Gastrocnemius medialis (tissue), 4 donors: ENCODE measurements around the gene ADCY2. TPM values are rescaled to one million over a fixed set of nuclear protein-coding genes. Genes with fewer than 3 reads are reported as not detected.
A peak's percentile ranks its signal among the peaks of the same experiment; 100 is the strongest.

Experiments
- ATAC-seq, 2 donors: fragments of 150-250 bp; one replicate each; pipeline ENCODE4 v1.9.1; 2016
- DNase-seq, 2 donors: peaks; one replicate each; pipeline ENCODE4 v3.0.0-alpha.2; 2019
- H3K27ac ChIP-seq, 4 donors: fragments of 200-600 bp; sonication (generic); 1 replicate in 1 of 4; 2 replicates in 3 of 4; pipeline ENCODE4 v1.5.1; 2016 to 2018; ENCODE audit warnings: mild to moderate bottlenecking in 2 of 4, moderate library complexity in 1 of 4
- H3K27me3 ChIP-seq, 3 donors: fragments of 200-600 bp; sonication (generic) in 2 of 3; 1 replicate in 1 of 3; 2 replicates in 2 of 3; pipeline versions ENCODE4 v1.5.1 to v1.6.0; 2016 to 2019; ENCODE audit warnings: mild to moderate bottlenecking in 1 of 3, moderate library complexity in 1 of 3
- H3K36me3 ChIP-seq, 2 donors: fragments of 200-600 bp; sonication (generic) in 1 of 2; one replicate each; pipeline ENCODE4 v1.5.1; 2017 to 2018
- H3K4me1 ChIP-seq, 2 donors: fragments of 200-600 bp; sonication (generic) in 1 of 2; one replicate each; pipeline ENCODE4 v1.5.1; 2016 to 2017; ENCODE audit warnings: mild to moderate bottlenecking in 2 of 2
- H3K4me3 ChIP-seq, 4 donors: fragments of 200-600 bp; sonication (generic) in 3 of 4; 1 replicate in 1 of 4; 2 replicates in 3 of 4; pipeline ENCODE4 v1.5.1; 2016 to 2019; ENCODE audit warnings: mild to moderate bottlenecking in 2 of 4
- H3K9me3 ChIP-seq, 3 donors: fragments of 200-600 bp; sonication (generic) in 2 of 3; 1 replicate in 1 of 3; 2 replicates in 2 of 3; pipeline ENCODE4 v1.5.1; 2016 to 2019
- CTCF ChIP-seq, 5 experiments: fragments of 450-650 bp in 3 of 5; fragments of 200-600 bp in 2 of 5; sonication (generic) in 2 of 5; IDR thresholded peaks in 4 of 5; conservative IDR thresholded peaks in 1 of 5; 1 replicate in 4 of 5; 2 replicates in 1 of 5; pipeline ENCODE4 v1.5.1; 2016 to 2019; ENCODE audit warnings: antibody characterized with exemption in 5 of 5, mild to moderate bottlenecking in 3 of 5, moderate library complexity in 3 of 5
- POLR2A ChIP-seq, 2 donors: fragments of 450-650 bp; IDR thresholded peaks; one replicate each; pipeline ENCODE4 v1.6.1; 2017; ENCODE audit warnings: antibody characterized with exemption in 2 of 2, mild to moderate bottlenecking in 2 of 2, moderate library complexity in 2 of 2
- in situ Hi-C, 4 donors: fragments of 200-750 bp; cut with MboI; loops; one replicate each; pipeline versions ENCODE4 v1.15.0 to v1.8.0; 2017; ENCODE audit warnings: low sequenced_read_pairs in 4 of 4
- intact Hi-C: fragments of 100-400 bp; cut with DNase I; formaldehyde crosslinking; loops from one replicate; pipeline ENCODE4 v1.15.1; 2023; ENCODE audit warnings: low total_unique reads
- total RNA-seq, 4 donors: library from RNA; depleted of rRNA; stranded (reverse); fragments of >200 nt; gene quantifications; one replicate each; pipeline versions ENCODE4 v1.1.0 to v1.2.3, GENCODE V29; 2016

ADCY2 gene
- total RNA-seq, 4 donors from 2014 or later: 24.3 to 50.1 (median 36.5) TPM

- no peaks in the 10 kb centered on the region for H3K9me3 ChIP-seq
- H3K4me1 ChIP-seq: peaks cover 22 to 28% of the 10 kb centered on the region in 2 donors
- TF ChIP-seq POLR2A (IDR thresholded peaks at IDR 0.05): no peak
- TF ChIP-seq CTCF (IDR thresholded peaks at IDR 0.05 in 4 of 5, conservative IDR thresholded peaks at IDR 0.05 in 1 of 5): no peak
- H3K4me3 ChIP-seq: no peak overlapping the region
- peak overlapping the region in 1 of 4 donors; percentile 34 for H3K27ac ChIP-seq
- no peaks in the 10 kb centered on the region for H3K27me3 ChIP-seq
- no peaks in the 10 kb centered on the region for H3K36me3 ChIP-seq
- in situ Hi-C loops (no loop called here), intact Hi-C loops (loop anchor here (5.0 kb wide), 1 partner anchor 181 kb away; the partner anchor contains the start of gene ADCY2)
- no peak for ATAC-seq
- DNase-seq: no peak
Observed at GRCh38 chr5:7578071-7578470, 182.1 kb downstream of the ADCY2 start.

- Histone ChIP-seq H3K27ac (no peak overlapping the region), H3K4me1 (peaks cover 0 to 7% of the 10 kb centered on the region in 2 donors), H3K4me3 (no peak overlapping the region), H3K36me3 (no peaks in the 10 kb centered on the region), H3K27me3 (no peaks in the 10 kb centered on the region), H3K9me3 (no peaks in the 10 kb centered on the region)
- no peak for TF ChIP-seq POLR2A (IDR thresholded peaks at IDR 0.05)
- no peak for TF ChIP-seq CTCF (IDR thresholded peaks at IDR 0.05 in 4 of 5, conservative IDR thresholded peaks at IDR 0.05 in 1 of 5)
- in situ Hi-C loops (no loop called here), intact Hi-C loops (no loop called here)
- ATAC-seq (no peak), DNase-seq (no peak)
Observed at GRCh38 chr5:7584749-7585148, 188.8 kb downstream of the ADCY2 start.

GRCh38 chr5:7585807-7586206 lies 189.9 kb downstream of the ADCY2 start:
- DNase-seq (no peak), ATAC-seq (no peak)
- H3K4me3 ChIP-seq: no peak overlapping the region
- in situ Hi-C loops: no loop called here
- peaks cover 0 to 7% of the 10 kb centered on the region in 2 donors for H3K4me1 ChIP-seq
- H3K27me3 ChIP-seq: no peaks in the 10 kb centered on the region
- no peaks in the 10 kb centered on the region for H3K36me3 ChIP-seq
- no peak overlapping the region for H3K27ac ChIP-seq
- intact Hi-C loops: no loop called here
- H3K9me3 ChIP-seq: no peaks in the 10 kb centered on the region
- TF ChIP-seq POLR2A (IDR thresholded peaks at IDR 0.05): no peak
- no peak for TF ChIP-seq CTCF (IDR thresholded peaks at IDR 0.05 in 4 of 5, conservative IDR thresholded peaks at IDR 0.05 in 1 of 5)

- H3K36me3 ChIP-seq: no peaks in the 10 kb centered on the region
- peaks cover 0 to 7% of the 10 kb centered on the region in 2 donors for H3K4me1 ChIP-seq
- H3K9me3 ChIP-seq: no peaks in the 10 kb centered on the region
- no peak overlapping the region for H3K27ac ChIP-seq
- DNase-seq: no peak
- in situ Hi-C loops (no loop called here), intact Hi-C loops (no loop called here)
- no peak for ATAC-seq
- H3K27me3 ChIP-seq: no peaks in the 10 kb centered on the region
- TF ChIP-seq POLR2A (IDR thresholded peaks at IDR 0.05): no peak
- TF ChIP-seq CTCF (IDR thresholded peaks at IDR 0.05 in 4 of 5, conservative IDR thresholded peaks at IDR 0.05 in 1 of 5): no peak
- no peak overlapping the region for H3K4me3 ChIP-seq
Observed at GRCh38 chr5:7586480-7586879, 190.5 kb downstream of the ADCY2 start.

- in situ Hi-C loops (no loop called here), intact Hi-C loops (no loop called here)
- no peaks in the 10 kb centered on the region for H3K9me3 ChIP-seq
- TF ChIP-seq CTCF (IDR thresholded peaks at IDR 0.05 in 4 of 5, conservative IDR thresholded peaks at IDR 0.05 in 1 of 5): no peak
- TF ChIP-seq POLR2A (IDR thresholded peaks at IDR 0.05): no peak
- ATAC-seq (no peak), DNase-seq (no peak)
- H3K36me3 ChIP-seq: no peaks in the 10 kb centered on the region
- no peak overlapping the region for H3K27ac ChIP-seq
- H3K4me1 ChIP-seq: peaks cover 0 to 11% of the 10 kb centered on the region in 2 donors
- H3K27me3 ChIP-seq: no peaks in the 10 kb centered on the region
- no peak overlapping the region for H3K4me3 ChIP-seq
Observed at GRCh38 chr5:7589800-7590199, 193.9 kb downstream of the ADCY2 start.
